GM12878 (cell line): ENCODE results near the gene SYN1.

Experiments used
- BCL3 ChIP-seq: IDR thresholded peaks from 2 replicates; pipeline ENCODE4 v1.6.1; 2011; ENCODE audit warnings: borderline replicate concordance, low read depth, mild to moderate bottlenecking, moderate library complexity, low read length; ENCODE audit not compliant: insufficient read depth, poor library complexity, severe bottlenecking
- BHLHE40 ChIP-seq, 2 experiments: fragments of 450-650 bp in 1 of 2; IDR thresholded peaks; 2 replicates each; pipeline ENCODE4 v1.6.1; 2011 to 2017; ENCODE audit warnings: low read depth in 2 of 2, borderline replicate concordance in 1 of 2, improper control_type of control experiment in 1 of 2, low read length in 1 of 2, mild to moderate bottlenecking in 1 of 2
- CTCF ChIP-seq, 3 experiments: IDR thresholded peaks in 2 of 3; conservative IDR thresholded peaks in 1 of 3; 2 replicates each; pipeline ENCODE4 v1.5.1; 2011; ENCODE audit warnings: low read depth in 3 of 3, low read length in 3 of 3, mild to moderate bottlenecking in 3 of 3, control low read depth in 2 of 3, moderate library complexity in 2 of 3, inconsistent platforms in 1 of 3, mixed read lengths in 1 of 3; ENCODE audit not compliant: control insufficient read depth in 2 of 3, insufficient read depth in 1 of 3; ENCODE audit errors: extremely low read depth in 1 of 3
- EP300 ChIP-seq, 2 experiments: fragments of 150-350 bp in 1 of 2; IDR thresholded peaks; 2 replicates each; pipeline ENCODE4 v1.6.1; 2011 to 2012; ENCODE audit warnings: low read depth in 2 of 2, low read length in 2 of 2, borderline replicate concordance in 1 of 2, improper control_type of control experiment in 1 of 2, inconsistent platforms in 1 of 2; ENCODE audit not compliant: control insufficient read depth in 1 of 2
- ESRRA ChIP-seq: IDR thresholded peaks from 2 replicates; pipeline ENCODE4 v1.6.1; 2012; ENCODE audit warnings: mild to moderate bottlenecking, low read length, improper control_type of control experiment
- NR2F1 ChIP-seq: fragments of 450-650 bp; conservative IDR thresholded peaks from 2 replicates; pipeline ENCODE4 v1.6.1; 2017; ENCODE audit warnings: mild to moderate bottlenecking
- PML ChIP-seq: IDR thresholded peaks from 2 replicates; pipeline ENCODE4 v1.6.1; 2012; ENCODE audit warnings: low read length, inconsistent platforms
- RFX5 ChIP-seq: IDR thresholded peaks from 2 replicates; pipeline ENCODE4 v1.6.1; 2011; ENCODE audit warnings: low read depth, low read length, improper control_type of control experiment
- SMC3 ChIP-seq: IDR thresholded peaks from 2 replicates; pipeline ENCODE4 v1.6.1; 2011; ENCODE audit warnings: low read length, improper control_type of control experiment, borderline replicate concordance
- SREBF1 ChIP-seq: IDR thresholded peaks from 2 replicates; pipeline ENCODE4 v1.6.1; 2012; ENCODE audit warnings: mild to moderate bottlenecking, low read length
- TAF1 ChIP-seq: IDR thresholded peaks from 2 replicates; pipeline ENCODE4 v1.6.1; 2011; ENCODE audit warnings: mild to moderate bottlenecking, low read depth, low read length, borderline replicate concordance
- WRNIP1 ChIP-seq: IDR thresholded peaks from 2 replicates; pipeline ENCODE4 v1.6.1; 2011; ENCODE audit warnings: low read depth, low read length, improper control_type of control experiment, borderline replicate concordance

- TF ChIP-seq CTCF (IDR thresholded peaks at IDR 0.05 in 2 of 3, conservative IDR thresholded peaks at IDR 0.05 in 1 of 3; ENCODE audit: control insufficient read depth in 2 of 3, extremely low read depth in 1 of 3, insufficient read depth in 1 of 3, low read depth in 3 of 3, low read length in 3 of 3) = no peak
- TF ChIP-seq WRNIP1 = no peak
- no peak for TF ChIP-seq SREBF1
- no peak for TF ChIP-seq PML
- TF ChIP-seq BHLHE40 (IDR thresholded peaks at IDR 0.05; ENCODE audit: borderline replicate concordance in 1 of 2, low read depth in 2 of 2, low read length in 1 of 2) = no peak
- no peak for TF ChIP-seq RFX5
- no peak for TF ChIP-seq SMC3
- no peak for TF ChIP-seq TAF1
- no peak for TF ChIP-seq NR2F1
- no peak for TF ChIP-seq EP300 (IDR thresholded peaks at IDR 0.05; ENCODE audit: borderline replicate concordance in 1 of 2, control insufficient read depth in 1 of 2, low read depth in 2 of 2, low read length in 2 of 2)
- TF ChIP-seq BCL3 = no peak
- TF ChIP-seq ESRRA = no peak
Observed at GRCh38 chrX:47646636-47647035, 27.0 kb upstream of the SYN1 start.
